Glutamatergic neuron (in vitro differentiated cells): ENCODE measurements around the gene INTS1. TPM values are rescaled to one million over a fixed set of nuclear protein-coding genes. Genes with fewer than 3 reads are reported as not detected.

Source experiments
- DNase-seq: peaks from one replicate; pipeline ENCODE4 v3.0.0; 2022
- H3K27ac Mint-ChIP-seq: one replicate; pipeline ENCODE4 v1.8.0; 2020; ENCODE audit warnings: mild to moderate bottlenecking, mixed read lengths, inconsistent platforms; ENCODE audit not compliant: unreplicated experiment
- H3K27me3 Mint-ChIP-seq: one replicate; pipeline ENCODE4 v1.8.0; 2020; ENCODE audit warnings: mild to moderate bottlenecking, moderate library complexity, mixed read lengths, inconsistent platforms; ENCODE audit not compliant: unreplicated experiment
- H3K36me3 Mint-ChIP-seq: one replicate; pipeline ENCODE4 v1.8.0; 2020; ENCODE audit warnings: mild to moderate bottlenecking, mixed read lengths, inconsistent platforms; ENCODE audit not compliant: unreplicated experiment
- H3K4me1 Mint-ChIP-seq: one replicate; pipeline ENCODE4 v1.8.0; 2020; ENCODE audit warnings: mild to moderate bottlenecking, low read depth, mixed read lengths, inconsistent platforms; ENCODE audit not compliant: unreplicated experiment
- H3K4me3 Mint-ChIP-seq: one replicate; pipeline ENCODE4 v1.8.0; 2020; ENCODE audit warnings: mild to moderate bottlenecking, mixed read lengths, inconsistent platforms; ENCODE audit not compliant: unreplicated experiment
- H3K9me3 Mint-ChIP-seq: one replicate; pipeline ENCODE4 v1.8.0; 2020; ENCODE audit warnings: mild to moderate bottlenecking, moderate library complexity, mixed read lengths, inconsistent platforms; ENCODE audit not compliant: unreplicated experiment
- total RNA-seq: library from RNA; stranded (reverse); fragmentation: NEBNext Ultra II Directional; extraction: Animal tissue kit (Norgen Biotek cat#: 25700); gene quantifications from one replicate; pipeline ENCODE4 v1.2.1, GENCODE V29; 2021; ENCODE audit not compliant: unreplicated experiment
- TF ChIP-seq, protein P1 (sequence below): fragments of 200-600 bp; sonication (generic); IDR thresholded peaks from one replicate; pipeline ENCODE4 v1.5.0; 2021; ENCODE audit not compliant: partially characterized antibody, unreplicated experiment

Gene INTS1
- total RNA-seq, 1 donor from 2014 or later, result 108 TPM

DNA sequence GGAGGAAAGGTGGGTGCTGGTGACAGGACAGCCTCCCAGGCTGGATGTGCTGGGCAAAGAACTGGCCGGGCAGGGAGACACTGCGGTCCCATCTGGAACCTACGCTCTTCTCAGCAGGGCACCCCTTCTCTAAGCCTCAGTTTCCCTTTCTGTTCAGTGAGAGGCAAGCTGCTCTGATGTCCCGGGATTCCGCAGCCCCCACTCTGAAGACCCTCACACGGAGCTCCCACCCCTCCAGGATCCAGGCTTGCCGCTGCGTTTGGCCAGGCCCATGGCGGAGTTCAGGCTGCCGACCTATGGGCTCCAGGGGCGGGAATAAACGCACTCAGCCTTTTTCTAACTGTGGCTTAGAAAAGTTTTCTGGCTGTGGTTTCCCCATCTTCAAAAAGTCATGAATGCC lies 10.2 kb upstream of the INTS1 start:
- Mint-ChIP-seq H3K36me3 (peaks cover 5% of the 10 kb centered on the region), H3K4me3 (no peak overlapping the region), H3K27ac (no peak overlapping the region), H3K4me1 (no peaks in the 10 kb centered on the region), H3K9me3 (peaks cover 3% of the 10 kb centered on the region), H3K27me3 (peaks cover 7% of the 10 kb centered on the region)
- TF ChIP-seq, protein P1, sequence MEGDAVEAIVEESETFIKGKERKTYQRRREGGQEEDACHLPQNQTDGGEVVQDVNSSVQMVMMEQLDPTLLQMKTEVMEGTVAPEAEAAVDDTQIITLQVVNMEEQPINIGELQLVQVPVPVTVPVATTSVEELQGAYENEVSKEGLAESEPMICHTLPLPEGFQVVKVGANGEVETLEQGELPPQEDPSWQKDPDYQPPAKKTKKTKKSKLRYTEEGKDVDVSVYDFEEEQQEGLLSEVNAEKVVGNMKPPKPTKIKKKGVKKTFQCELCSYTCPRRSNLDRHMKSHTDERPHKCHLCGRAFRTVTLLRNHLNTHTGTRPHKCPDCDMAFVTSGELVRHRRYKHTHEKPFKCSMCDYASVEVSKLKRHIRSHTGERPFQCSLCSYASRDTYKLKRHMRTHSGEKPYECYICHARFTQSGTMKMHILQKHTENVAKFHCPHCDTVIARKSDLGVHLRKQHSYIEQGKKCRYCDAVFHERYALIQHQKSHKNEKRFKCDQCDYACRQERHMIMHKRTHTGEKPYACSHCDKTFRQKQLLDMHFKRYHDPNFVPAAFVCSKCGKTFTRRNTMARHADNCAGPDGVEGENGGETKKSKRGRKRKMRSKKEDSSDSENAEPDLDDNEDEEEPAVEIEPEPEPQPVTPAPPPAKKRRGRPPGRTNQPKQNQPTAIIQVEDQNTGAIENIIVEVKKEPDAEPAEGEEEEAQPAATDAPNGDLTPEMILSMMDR, result no peak
- no peak for DNase-seq

DNA sequence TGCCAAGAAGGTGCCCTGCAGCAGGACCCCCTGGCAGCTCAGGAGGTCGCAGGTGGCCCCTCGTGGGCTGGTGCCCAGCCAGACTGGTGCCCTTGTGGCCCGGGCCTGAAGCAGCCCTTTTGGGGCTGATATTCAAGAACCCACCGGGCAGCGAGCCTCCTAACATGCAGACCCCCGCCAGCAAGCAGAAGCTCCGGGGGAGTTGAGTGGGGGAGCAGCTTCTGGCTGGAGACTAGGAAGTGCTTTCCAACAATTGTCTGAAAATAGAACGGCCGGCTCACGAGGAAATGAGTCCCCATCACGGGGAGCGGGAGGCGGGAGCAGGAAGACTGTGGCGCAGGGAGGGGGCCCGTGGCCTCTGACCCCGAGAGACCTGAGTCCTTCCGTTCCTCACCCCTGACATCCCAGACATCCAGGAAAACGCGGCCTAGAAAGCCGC lies 9.5 kb upstream of the INTS1 start:
- H3K4me3 Mint-ChIP-seq, result no peak overlapping the region
- H3K9me3 Mint-ChIP-seq, result peaks cover 2% of the 10 kb centered on the region
- H3K36me3 Mint-ChIP-seq, result no peaks in the 10 kb centered on the region
- H3K27ac Mint-ChIP-seq, result no peak overlapping the region
- no peak for DNase-seq
- H3K27me3 Mint-ChIP-seq, result peaks cover 5% of the 10 kb centered on the region
- TF ChIP-seq, protein P1, result no peak
- H3K4me1 Mint-ChIP-seq, result no peaks in the 10 kb centered on the region

DNA sequence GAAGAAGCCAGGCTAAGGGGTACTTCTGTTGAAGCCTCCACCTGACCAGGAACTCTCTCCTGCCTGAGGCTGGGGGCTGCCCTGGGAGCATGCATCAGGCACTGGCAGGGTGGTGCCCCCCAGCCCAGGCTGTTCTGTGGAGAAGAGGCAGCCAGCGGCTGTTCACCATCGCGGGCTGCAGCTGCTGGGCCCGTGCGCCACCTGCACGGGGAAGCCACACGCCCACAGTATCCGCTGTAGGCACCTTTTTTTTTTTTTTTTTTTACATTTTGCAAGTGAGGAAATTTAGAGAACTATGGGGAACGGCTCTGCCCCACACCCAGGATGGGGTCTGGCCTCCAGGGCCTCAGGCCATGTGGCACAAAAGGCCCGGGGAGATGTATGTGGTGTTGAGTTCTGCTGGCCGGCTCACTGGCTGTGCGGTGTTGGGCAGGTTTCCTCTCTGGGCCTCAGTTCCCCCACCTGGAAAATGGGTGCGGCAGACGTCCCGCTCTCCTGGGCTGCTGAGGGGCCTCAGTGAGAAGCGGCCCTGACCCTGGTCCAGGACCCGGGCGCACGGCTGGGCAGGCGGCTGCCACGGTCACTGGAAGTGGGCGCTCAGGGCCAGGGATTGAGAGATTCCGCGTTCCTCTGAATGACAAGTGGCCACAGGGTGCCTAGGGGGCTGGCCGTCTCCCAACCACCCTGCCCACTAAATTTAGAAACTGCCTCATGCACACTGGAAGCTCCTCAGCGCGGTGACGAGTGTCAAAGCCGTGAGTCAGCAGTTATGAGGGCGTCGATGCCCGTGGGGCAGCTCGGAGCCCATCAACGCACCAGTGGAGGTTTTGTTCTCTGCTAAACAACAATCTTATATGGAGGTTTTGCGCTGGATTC lies 8.8 kb upstream of the INTS1 start:
- H3K36me3 Mint-ChIP-seq, result no peaks in the 10 kb centered on the region
- no peaks in the 10 kb centered on the region for H3K4me1 Mint-ChIP-seq
- H3K27me3 Mint-ChIP-seq, result peaks cover 2% of the 10 kb centered on the region
- H3K9me3 Mint-ChIP-seq, result peaks cover 3% of the 10 kb centered on the region
- H3K4me3 Mint-ChIP-seq, result no peak overlapping the region
- H3K27ac Mint-ChIP-seq, result no peak overlapping the region
- TF ChIP-seq, protein P1, result no peak
- no peak for DNase-seq

DNA sequence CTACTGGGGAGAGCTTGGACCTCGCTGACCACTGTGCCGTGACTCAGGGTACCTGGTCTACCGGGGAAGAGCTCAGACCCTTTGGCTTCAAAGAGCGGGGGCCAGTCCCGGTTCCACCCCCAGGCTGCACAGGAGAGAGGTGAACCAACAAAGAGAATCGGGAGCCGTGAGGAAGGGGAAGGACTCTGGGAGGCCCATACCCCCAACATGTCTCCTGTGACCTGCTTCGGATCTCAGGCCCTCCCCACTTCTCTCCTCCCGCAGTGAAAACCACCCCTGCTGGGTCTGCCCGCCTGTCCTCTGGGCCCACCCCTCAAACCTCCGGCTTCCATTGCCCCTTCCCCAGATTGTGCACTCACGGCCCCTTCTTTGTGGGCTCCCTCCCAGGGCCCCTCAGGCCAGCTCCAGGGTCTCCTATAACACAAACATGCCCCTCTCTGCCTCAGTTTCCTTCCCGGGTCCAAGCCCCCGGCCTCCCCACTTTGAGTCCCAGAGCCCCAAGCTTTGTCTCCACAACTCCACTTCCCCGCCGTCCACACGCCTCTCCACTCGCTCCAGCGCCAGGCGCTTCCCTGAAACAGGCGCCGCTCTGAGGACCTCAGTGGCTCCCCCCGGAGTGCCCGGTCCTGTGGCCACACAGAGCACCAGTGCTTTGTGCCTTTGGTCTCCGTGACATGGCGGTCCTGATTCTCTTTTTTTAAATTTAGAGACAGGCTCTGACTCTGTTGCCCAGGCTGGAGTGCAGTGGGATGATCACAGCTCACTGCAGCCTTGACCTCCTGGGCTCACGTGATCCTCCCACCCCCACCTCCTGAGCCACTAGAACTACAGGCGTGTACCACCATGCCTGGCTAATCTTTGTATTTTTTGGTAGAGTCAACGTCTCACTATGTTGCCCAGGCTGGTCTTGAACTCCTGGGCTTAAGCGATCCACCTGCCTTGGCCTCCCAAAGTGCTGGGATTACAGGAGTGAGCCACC lies 7.5 kb upstream of the INTS1 start:
- no peaks in the 10 kb centered on the region for H3K36me3 Mint-ChIP-seq
- H3K4me3 Mint-ChIP-seq, result no peak overlapping the region
- no peak for DNase-seq
- H3K9me3 Mint-ChIP-seq, result peaks cover 8% of the 10 kb centered on the region
- peaks cover 6% of the 10 kb centered on the region for H3K4me1 Mint-ChIP-seq
- TF ChIP-seq, protein P1, result no peak
- H3K27ac Mint-ChIP-seq, result no peak overlapping the region
- peaks cover 6% of the 10 kb centered on the region for H3K27me3 Mint-ChIP-seq
